CD14-positive monocyte (primary cell): Measurements from ENCODE around the gene SLC2A6. TPM values are rescaled to one million over a fixed set of nuclear protein-coding genes. Genes with fewer than 3 reads are reported as not detected.

Experiments
- DNase-seq, 3 donors: peaks; one replicate each; pipeline ENCODE4 v3.0.0-alpha.2; 2011 to 2022
- H2AFZ ChIP-seq: 2 replicates; pipeline ENCODE4 v1.6.0; 2012; ENCODE audit warnings: mild to moderate bottlenecking, low read depth, low read length, inconsistent platforms; ENCODE audit not compliant: insufficient read depth, poor library complexity, severe bottlenecking
- H3K27ac ChIP-seq, 2 donors: 1 replicate in 1 of 2; 2 replicates in 1 of 2; pipeline ENCODE4 v1.5.1; 2012 to 2013; ENCODE audit warnings: low read length in 2 of 2, control low read depth in 1 of 2, inconsistent platforms in 1 of 2, low read depth in 1 of 2, mild to moderate bottlenecking in 1 of 2
- H3K27me3 ChIP-seq, 2 donors: one replicate each; pipeline versions ENCODE4 v1.6.0 to v1.6.1; 2011 to 2013; ENCODE audit warnings: low read length in 2 of 2; ENCODE audit not compliant: control insufficient read depth in 2 of 2, insufficient read depth in 2 of 2
- H3K36me3 ChIP-seq, 2 donors: replicated peaks in 1 of 2; 1 replicate in 1 of 2; 2 replicates in 1 of 2; pipeline versions ENCODE4 v1.5.1 to v1.6.1; 2012 to 2013; ENCODE audit warnings: low read length in 2 of 2, control low read depth in 1 of 2, inconsistent platforms in 1 of 2, mild to moderate bottlenecking in 1 of 2; ENCODE audit not compliant: insufficient read depth in 2 of 2, control insufficient read depth in 1 of 2
- H3K4me1 ChIP-seq, 2 donors: 1 replicate in 1 of 2; 2 replicates in 1 of 2; pipeline versions ENCODE4 v1.5.1 to v1.6.1; 2012 to 2013; ENCODE audit warnings: low read length in 2 of 2, control low read depth in 1 of 2, inconsistent platforms in 1 of 2, mild to moderate bottlenecking in 1 of 2, moderate library complexity in 1 of 2; ENCODE audit not compliant: insufficient read depth in 2 of 2, control insufficient read depth in 1 of 2
- H3K4me2 ChIP-seq: replicated peaks from 2 replicates; pipeline ENCODE3; 2012; ENCODE audit warnings: low read length, moderate library complexity, mild to moderate bottlenecking; ENCODE audit not compliant: poor library complexity, severe bottlenecking; ENCODE audit errors: extremely low read depth
- H3K4me3 ChIP-seq, 3 experiments: fragments of 200-600 bp in 1 of 3; sonication (generic) in 1 of 3; replicated peaks in 1 of 3; 1 replicate in 2 of 3; 2 replicates in 1 of 3; pipeline ENCODE4 v1.5.1; 2011 to 2013; ENCODE audit warnings: low read length in 3 of 3, mild to moderate bottlenecking in 3 of 3, control low read depth in 2 of 3, low read depth in 2 of 3, inconsistent platforms in 1 of 3, moderate library complexity in 1 of 3
- H3K79me2 ChIP-seq: 2 replicates; pipeline ENCODE4 v1.6.0; 2012; ENCODE audit warnings: mild to moderate bottlenecking, control low read depth, inconsistent platforms, low read length, moderate library complexity; ENCODE audit not compliant: insufficient read depth
- H3K9ac ChIP-seq: 2 replicates; pipeline ENCODE4 v1.6.0; 2017; ENCODE audit warnings: low read length, mild to moderate bottlenecking; ENCODE audit not compliant: insufficient read depth, poor library complexity, severe bottlenecking
- H3K9me3 ChIP-seq, 2 donors: replicated peaks in 1 of 2; 1 replicate in 1 of 2; 2 replicates in 1 of 2; pipeline versions ENCODE4 v1.5.1 to v1.6.1; 2012 to 2013; ENCODE audit warnings: low read length in 2 of 2, control low read depth in 1 of 2; ENCODE audit not compliant: control insufficient read depth in 1 of 2, insufficient read depth in 1 of 2
- H4K20me1 ChIP-seq: 2 replicates; pipeline ENCODE4 v1.6.0; 2012; ENCODE audit warnings: mild to moderate bottlenecking, low read length, control low read depth, moderate library complexity; ENCODE audit not compliant: insufficient read depth
- H3K27ac Mint-ChIP-seq, 7 donors: one replicate each; pipeline ENCODE4 v1.8.0; 2020; ENCODE audit warnings: mild to moderate bottlenecking in 7 of 7, mixed read lengths in 7 of 7, moderate library complexity in 6 of 7, inconsistent platforms in 2 of 7
- H3K27me3 Mint-ChIP-seq, 3 donors: one replicate each; pipeline ENCODE4 v1.8.0; 2021 to 2022; ENCODE audit warnings: low read depth in 3 of 3, mild to moderate bottlenecking in 3 of 3, mixed read lengths in 3 of 3, moderate library complexity in 3 of 3, inconsistent platforms in 1 of 3
- H3K36me3 Mint-ChIP-seq, 2 donors: one replicate each; pipeline ENCODE4 v1.8.0; 2020; ENCODE audit warnings: mixed read lengths in 2 of 2, inconsistent platforms in 1 of 2, mild to moderate bottlenecking in 1 of 2
- H3K4me1 Mint-ChIP-seq: one replicate; pipeline ENCODE4 v1.8.0; 2020; ENCODE audit warnings: mild to moderate bottlenecking, mixed read lengths
- H3K4me3 Mint-ChIP-seq, 2 donors: one replicate each; pipeline ENCODE4 v1.8.0; 2020; ENCODE audit warnings: mild to moderate bottlenecking in 2 of 2, mixed read lengths in 2 of 2, moderate library complexity in 1 of 2
- H3K9me3 Mint-ChIP-seq, 7 donors: one replicate each; pipeline ENCODE4 v1.8.0; 2020 to 2022; ENCODE audit warnings: mixed read lengths in 7 of 7, mild to moderate bottlenecking in 6 of 7, moderate library complexity in 6 of 7, inconsistent platforms in 2 of 7
- CTCF ChIP-seq: fragments of 200-600 bp; IDR thresholded peaks from one replicate; pipeline ENCODE4 v1.8.0; 2022; ENCODE audit warnings: antibody characterized with exemption, mild to moderate bottlenecking
- WGBS: methylation state at CpG from one replicate; pipeline ENCODE4 v1.1.5; 2013; ENCODE audit warnings: missing lambda C conversion rate; ENCODE audit not compliant: insufficient coverage; 5-methylcytosine and 5-hydroxymethylcytosine counted together
- intact Hi-C, 2 donors: fragments of 100-400 bp; cut with micrococcal nuclease; formaldehyde crosslinking; loops; one replicate each; pipeline versions ENCODE4 v1.15.0 to v1.15.1; 2023
- polyA plus RNA-seq, 3 donors: library from polyadenylated mRNA; depleted of rRNA in 1 of 3; unstranded in 2 of 3; stranded (reverse) in 1 of 3; fragments of 300-500 nt in 2 of 3; fragments of >200 nt in 1 of 3; fragmentation: Illumina TruSeq in 2 of 3; gene quantifications; 1 replicate in 2 of 3; 2 replicates in 1 of 3; pipeline ENCODE4 v1.2.3, GENCODE V29; 2012 to 2021

Gene SLC2A6
- polyA plus RNA-seq, 3 donors, result 43.2 to 127 (median 60.4) TPM

- H3K9ac ChIP-seq, result peak overlapping the region; percentile 86
- H3K36me3 ChIP-seq, result peaks cover 44 to 45% of the 10 kb centered on the region in 2 donors
- H3K9me3 Mint-ChIP-seq, result no peaks in the 10 kb centered on the region
- intact Hi-C loops, result loop anchor here in 1 of 2 donors (5.0 to 10.0 kb wide), 2 partner anchors 59 to 549 kb away; partner anchors contain the start of genes BRD3OS and REXO4
- peak overlapping the region; percentile 97 for H3K4me2 ChIP-seq
- peaks cover 36% of the 10 kb centered on the region for H3K79me2 ChIP-seq
- peak overlapping the region; percentile 74 to 95 (median 90) for H3K4me3 ChIP-seq
- peak overlapping the region; percentile 85 to 99 (median 95) for H3K27ac Mint-ChIP-seq
- H3K27ac ChIP-seq, result peak overlapping the region; percentile 90 to 93
- H3K27me3 Mint-ChIP-seq, result peaks cover 13 to 23% (median 19%) of the 10 kb centered on the region in 3 donors
- TF ChIP-seq CTCF, result no peak
- no peaks in the 10 kb centered on the region for H3K9me3 ChIP-seq
- peaks cover 59% of the 10 kb centered on the region for H3K4me1 Mint-ChIP-seq
- H3K4me3 Mint-ChIP-seq, result peak overlapping the region; percentile 84 to 92
- H2AFZ ChIP-seq, result no peak overlapping the region
- 65% methylated on average over 19 of the region's 27 CpGs for WGBS
- peaks cover 0 to 15% of the 10 kb centered on the region in 2 donors for H3K27me3 ChIP-seq
- H4K20me1 ChIP-seq, result peaks cover 76% of the 10 kb centered on the region
- H3K36me3 Mint-ChIP-seq, result peaks cover 29 to 52% of the 10 kb centered on the region in 2 donors
- DNase-seq, result peak; percentile 73 to 98 (median 89)
- peaks cover 80 to 85% of the 10 kb centered on the region in 2 donors for H3K4me1 ChIP-seq
Observed at GRCh38 chr9:133476036-133476931, 2.6 kb downstream of the SLC2A6 start.

GRCh38 chr9:133475292-133476012 is 3.4 kb downstream of the SLC2A6 start:
- peaks cover 68% of the 10 kb centered on the region for H3K4me1 Mint-ChIP-seq
- peak overlapping the region in 5 of 7 donors; percentile 89 to 99 (median 95) for H3K27ac Mint-ChIP-seq
- no peak for TF ChIP-seq CTCF
- H3K4me3 Mint-ChIP-seq, result peak overlapping the region; percentile 84 to 92
- Histone ChIP-seq H3K27me3 (peaks cover 0 to 12% of the 10 kb centered on the region in 2 donors), H3K9me3 (no peaks in the 10 kb centered on the region), H3K36me3 (peaks cover 44 to 45% of the 10 kb centered on the region in 2 donors), H3K4me2 (peak overlapping the region; percentile 97), H3K4me1 (peaks cover 88 to 94% of the 10 kb centered on the region in 2 donors), H3K9ac (peak overlapping the region; percentile 86), H4K20me1 (peaks cover 84% of the 10 kb centered on the region), H3K27ac (peak overlapping the region; percentile 90 to 93), H3K4me3 (peak overlapping the region in 1 of 3 experiments; percentile 95), H2AFZ (no peak overlapping the region), H3K79me2 (peaks cover 36% of the 10 kb centered on the region)
- H3K36me3 Mint-ChIP-seq, result peaks cover 30 to 54% of the 10 kb centered on the region in 2 donors
- DNase-seq, result peak in 1 of 3 donors; percentile 67
- intact Hi-C loops, result loop anchor here in 1 of 2 donors (5.0 to 10.0 kb wide), 2 partner anchors 58 to 549 kb away; partner anchors contain the start of genes BRD3OS and REXO4
- no peaks in the 10 kb centered on the region for H3K9me3 Mint-ChIP-seq
- peaks cover 8 to 16% (median 13%) of the 10 kb centered on the region in 3 donors for H3K27me3 Mint-ChIP-seq
- 79% methylated on average over 23 of the region's 27 CpGs for WGBS
